HG02623 (cell line): Measurements from ENCODE around the gene SLC6A3.

ENCODE experiments used
- ATAC-seq: cut with Tn5 transposase; IDR thresholded peaks from one replicate; pipeline ENCODE4 v1.9.1; 2021; ENCODE audit warnings: moderate library complexity; ENCODE audit not compliant: unreplicated experiment

Gene SLC6A3

DNA sequence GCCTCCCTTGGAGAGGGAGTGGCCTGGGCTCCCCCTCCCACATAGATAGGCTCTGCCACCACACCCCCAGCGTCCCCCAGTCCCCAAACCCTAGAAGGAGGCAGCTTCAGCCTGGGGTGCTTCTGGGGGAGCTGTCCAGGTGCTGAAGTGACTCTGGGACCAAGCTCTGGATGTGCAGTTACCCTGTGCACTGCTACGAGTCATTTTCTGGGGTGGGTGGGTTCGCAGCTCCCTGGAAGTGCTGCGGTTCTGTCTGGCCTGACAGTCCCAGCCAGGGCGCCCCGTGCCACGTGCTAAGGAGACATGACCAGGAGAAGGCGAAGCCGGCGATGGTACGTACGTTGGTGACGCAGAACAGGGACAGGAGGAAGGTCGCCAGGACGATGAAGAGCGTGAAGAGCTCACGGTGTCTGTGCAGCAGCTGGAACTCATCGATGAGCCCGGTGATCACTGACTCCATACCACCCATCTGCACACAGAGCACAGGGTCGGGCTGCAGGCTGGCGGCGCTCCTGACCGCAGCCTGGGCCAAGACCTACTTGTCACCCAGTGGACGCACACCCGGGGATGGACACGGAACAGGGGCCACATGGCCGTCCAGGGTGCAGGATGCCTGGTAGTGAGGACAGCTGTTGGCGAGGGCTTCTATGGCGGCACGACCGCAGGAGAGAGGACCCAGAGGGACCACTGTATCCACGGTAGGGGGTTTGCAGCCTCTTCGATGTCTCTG lies 35.7 kb downstream of the SLC6A3 start:
- no peak for ATAC-seq

DNA sequence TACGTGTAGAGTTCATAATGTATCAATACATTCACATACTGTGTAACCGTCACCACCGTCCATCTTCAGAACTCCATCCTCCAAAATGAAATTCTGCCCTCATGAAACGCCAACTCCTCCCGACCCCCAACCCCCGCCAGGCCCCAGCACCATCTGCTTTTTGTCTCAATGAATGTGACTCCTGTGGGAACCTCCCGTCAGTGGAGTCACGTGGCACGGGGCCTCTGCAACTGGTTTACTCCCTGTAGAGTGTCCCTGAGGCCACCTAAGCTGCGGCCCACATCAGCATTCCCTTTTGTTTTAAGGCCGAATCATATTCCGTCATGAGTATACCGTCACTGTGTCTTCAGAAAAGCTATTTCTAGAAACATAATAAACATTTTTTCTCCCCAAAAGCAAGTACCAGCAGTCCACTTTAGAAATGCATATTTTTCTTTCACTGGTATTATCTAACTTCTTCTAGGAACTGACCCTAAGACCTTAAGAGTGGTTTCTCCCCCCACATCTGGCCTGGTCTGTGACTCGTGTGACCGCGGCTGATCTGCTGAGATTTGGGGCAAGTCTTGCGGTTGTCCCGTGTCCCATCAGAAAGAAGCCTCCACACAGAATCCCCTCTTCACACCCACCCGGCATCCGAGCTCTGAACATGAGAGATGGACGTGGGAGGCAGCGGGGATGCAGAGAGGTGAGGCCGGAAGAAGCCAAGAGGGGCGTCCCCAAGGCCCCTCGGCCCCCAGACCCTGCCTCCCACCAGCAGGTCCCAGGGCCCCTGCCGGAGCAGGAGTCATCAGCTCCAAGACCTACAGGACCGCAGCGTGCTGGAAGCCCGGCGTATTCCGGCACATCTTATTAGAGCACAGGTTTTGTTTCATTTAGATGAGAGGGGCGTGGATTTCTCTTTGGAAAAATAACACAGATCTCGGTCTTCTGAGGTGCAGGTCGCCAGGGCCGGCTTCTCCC lies 38.3 kb downstream of the SLC6A3 start:
- no peak for ATAC-seq

- ATAC-seq: no peak
Measured at GRCh38 chr5:1405539-1406530, 39.4 kb downstream of the SLC6A3 start.

DNA sequence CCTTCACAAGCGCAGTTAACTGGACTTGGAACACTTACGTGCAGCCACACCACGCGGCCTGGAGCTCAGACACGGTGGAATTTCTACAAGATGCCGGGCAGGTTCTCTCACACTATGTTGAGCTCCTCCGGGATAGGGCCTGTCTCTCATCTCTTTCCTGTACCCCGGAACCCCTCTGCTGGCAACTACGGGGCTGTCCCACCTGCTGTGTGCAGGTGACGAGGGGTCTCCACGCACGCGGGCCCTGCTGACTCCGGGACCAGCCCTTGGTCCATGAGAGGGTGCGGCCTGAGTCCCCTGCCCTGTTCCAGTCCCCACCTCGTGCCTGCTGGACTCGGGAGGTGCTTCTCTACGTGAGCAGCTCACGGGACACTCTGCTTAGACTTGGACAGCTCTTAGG lies 40.1 kb downstream of the SLC6A3 start:
- no peak for ATAC-seq

- ATAC-seq: no peak
Measured at GRCh38 chr5:1404062-1404461, 41.2 kb downstream of the SLC6A3 start.

- ATAC-seq: no peak
Measured at GRCh38 chr5:1402611-1403255, 42.5 kb downstream of the SLC6A3 start.

- ATAC-seq: no peak
Measured at GRCh38 chr5:1401536-1402138, 43.6 kb downstream of the SLC6A3 start.

DNA sequence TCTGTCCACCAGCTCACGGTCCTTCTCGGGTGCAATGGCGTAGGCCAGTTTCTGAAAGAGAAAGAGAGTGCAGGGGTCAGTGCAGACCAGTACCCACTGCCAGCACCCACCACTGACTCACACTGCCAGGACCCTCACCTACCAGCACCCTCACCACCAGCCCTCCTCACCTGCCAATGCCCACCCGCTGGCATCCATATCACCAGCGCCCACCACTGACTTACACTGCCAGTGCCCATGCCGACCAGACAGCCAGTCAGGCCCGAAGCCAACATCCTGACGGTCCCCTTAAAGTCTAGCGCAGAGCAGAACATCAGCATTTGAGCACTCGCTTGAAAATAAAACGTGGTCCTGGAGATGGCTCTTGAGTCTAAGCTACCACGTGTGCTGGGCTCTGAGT lies 44.3 kb downstream of the SLC6A3 start:
- ATAC-seq: no peak

DNA sequence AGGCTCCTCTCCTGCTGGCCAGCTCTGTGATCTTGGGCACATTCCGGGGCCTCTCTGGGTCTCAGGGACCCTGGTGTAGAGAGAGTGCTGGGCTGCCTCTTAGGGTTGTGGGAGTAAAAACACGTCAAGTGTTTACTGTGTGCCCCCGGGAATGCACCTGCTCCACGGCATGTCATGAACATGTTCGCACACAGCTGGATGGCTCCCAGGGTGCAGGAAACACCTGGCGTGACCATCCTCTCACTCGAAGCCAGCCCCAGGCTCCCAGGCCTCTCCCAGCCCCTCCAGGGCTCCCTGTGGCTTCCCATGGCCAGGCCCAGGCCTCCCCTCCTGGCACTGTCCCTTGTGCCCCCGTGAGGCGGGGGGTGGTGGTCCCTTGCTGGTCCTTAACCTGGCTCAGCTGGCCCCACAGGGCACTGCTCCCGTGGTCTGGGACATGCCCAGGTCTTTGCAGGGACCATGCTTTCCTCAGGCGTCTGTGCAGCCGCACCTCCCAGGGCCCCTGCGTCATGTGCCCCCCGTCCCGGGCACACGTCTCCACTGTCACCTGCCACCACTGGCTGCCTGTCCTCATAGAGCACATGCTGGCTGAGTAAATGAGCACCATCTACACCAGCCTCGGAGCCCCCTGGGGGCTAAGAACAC lies 44.9 kb downstream of the SLC6A3 start:
- ATAC-seq: no peak

DNA sequence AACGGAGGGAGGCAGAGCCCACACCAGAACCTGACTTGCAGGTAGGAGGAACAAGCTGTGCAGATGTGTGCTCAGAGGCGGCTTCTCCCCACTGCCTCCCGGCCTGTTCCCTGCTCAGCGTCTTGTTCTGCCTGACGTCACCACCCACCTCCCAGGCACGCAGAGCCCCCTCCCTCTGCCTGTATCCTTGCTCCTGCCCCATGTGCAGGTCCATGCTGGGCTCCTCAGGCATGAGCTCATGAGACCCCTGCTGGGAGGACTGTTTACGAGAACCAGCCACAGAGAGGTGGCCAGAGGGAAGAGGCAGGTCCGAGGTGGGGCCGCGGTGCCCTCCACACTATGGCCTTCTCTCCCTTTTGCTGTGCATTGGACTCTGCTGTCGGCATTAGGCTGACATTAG lies 45.5 kb downstream of the SLC6A3 start:
- no peak for ATAC-seq

GRCh38 chr5:1396293-1396816 lies 48.9 kb downstream of the SLC6A3 start:
- ATAC-seq: no peak

GRCh38 chr5:1394881-1395860 lies 50.1 kb downstream of the SLC6A3 start:
- no peak for ATAC-seq

GRCh38 chr5:1393571-1394501 lies 51.4 kb downstream of the SLC6A3 start:
- ATAC-seq: no peak

DNA sequence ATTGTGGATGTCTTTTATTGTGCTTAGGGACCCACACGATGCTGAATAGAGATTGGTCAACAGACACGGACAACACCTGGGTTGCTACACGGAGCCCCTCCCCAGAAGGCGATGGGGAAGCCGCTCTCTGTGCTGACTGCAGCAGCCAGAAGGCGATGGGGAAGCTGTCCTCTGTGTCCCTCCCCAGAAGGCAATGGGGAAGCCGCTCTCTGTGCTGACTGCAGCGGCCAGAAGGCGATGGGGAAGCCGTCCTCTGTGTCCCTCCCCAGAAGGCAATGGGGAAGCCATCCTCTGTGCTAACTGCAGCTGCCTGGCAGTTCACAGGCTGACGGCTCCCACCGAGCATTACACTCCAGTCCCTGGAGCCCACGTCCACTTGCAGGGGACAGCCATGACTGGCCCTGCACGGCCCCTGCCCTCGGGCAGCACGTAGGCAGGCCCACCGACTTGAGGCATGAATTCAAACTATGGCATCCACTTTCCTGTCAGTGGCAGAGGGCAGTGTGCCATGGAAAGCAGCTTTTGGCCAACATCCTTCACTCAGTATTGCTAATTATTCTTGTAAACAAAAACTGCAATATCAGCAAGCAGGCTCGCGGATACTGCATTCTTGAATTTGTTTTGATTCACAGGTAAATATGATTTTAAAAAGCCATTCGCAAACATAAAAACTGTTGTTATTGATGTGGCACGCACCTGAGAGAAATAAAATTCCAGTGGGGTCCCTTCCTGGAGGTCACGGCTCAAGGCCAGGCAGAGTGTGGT lies 52.3 kb downstream of the SLC6A3 start:
- ATAC-seq: no peak

GRCh38 chr5:1392261-1392660 lies 53.0 kb downstream of the SLC6A3 start:
- ATAC-seq: no peak

- no peak for ATAC-seq
Measured at GRCh38 chr5:1391691-1392090, 53.5 kb downstream of the SLC6A3 start.
